ENCODE results near the gene TCP11L2. TPM values are rescaled to one million over a fixed set of nuclear protein-coding genes. Genes with fewer than 3 reads are reported as not detected.
A peak's percentile ranks its signal among the peaks of the same experiment; 100 is the strongest.

Gene TCP11L2
- total and polyA plus RNA-seq, 2 of the 8 experiments (the other 6 are each of a cell fraction or from before 2014, with no cell fraction given) = 2.1 to 7.1 TPM

GRCh38 chr12:106357549-106358395 is 55.2 kb downstream of the TCP11L2 start, which contains the start of gene POLR3B (continued):
- TF ChIP-seq TAF7 (optimal IDR thresholded peaks at IDR 0.05; ENCODE audit: borderline replicate concordance, low read depth, low read length) = peak; percentile 36
- no peak for TF ChIP-seq EGR1 (IDR thresholded peaks at IDR 0.05; ENCODE audit: borderline replicate concordance, low read depth, low read length)
- TF ChIP-seq GTF2F1 (IDR thresholded peaks at IDR 0.05; ENCODE audit: borderline replicate concordance, low read depth, low read length) = no peak; the same call in 1 of the 2 replicates
- 0 out of 2 replicates have a peak, but pooled peaks have one; percentile 59 for TF ChIP-seq POLR2AphosphoS5 (IDR thresholded peaks at IDR 0.05; ENCODE audit: low read depth, low read length)
- peak; percentile 93 for TF ChIP-seq PHF8 (conservative IDR thresholded peaks at IDR 0.05; ENCODE audit: low read depth, low read length)
- TF ChIP-seq NANOG (IDR thresholded peaks at IDR 0.05; ENCODE audit: insufficient read depth, low read depth, low read length, poor library complexity, severe bottlenecking) = no peak
- 0 out of 2 replicates have a peak, but pooled peaks have one; percentile 28 for TF ChIP-seq YY1 (IDR thresholded peaks at IDR 0.05; ENCODE audit: low read depth, low read length)
- TF ChIP-seq HDAC6 (IDR thresholded peaks at IDR 0.05; ENCODE audit: low read depth, low read length) = no peak
- TF ChIP-seq E2F6 (IDR thresholded peaks at IDR 0.05) = peak; percentile 56
- TF ChIP-seq KDM1A (IDR thresholded peaks at IDR 0.05; ENCODE audit: borderline replicate concordance, low read length) = peak; percentile 41; the same call in 1 of the 2 replicates
- TF ChIP-seq SUZ12 (IDR thresholded peaks at IDR 0.05; ENCODE audit: low read length) = no peak
- TF ChIP-seq POU5F1 (IDR thresholded peaks at IDR 0.05; ENCODE audit: low read depth, low read length) = no peak
- TF ChIP-seq HDAC2 (IDR thresholded peaks at IDR 0.05; ENCODE audit: borderline replicate concordance in 1 of 2, low read depth in 2 of 2, low read length in 2 of 2) = 0 out of 4 replicates have a peak, but pooled peaks have one; percentile 27 to 93
- 0 out of 3 replicates have a peak, but pooled peaks of 1 of the 2 experiments have one; percentile 32 for TF ChIP-seq EP300 (IDR thresholded peaks at IDR 0.05; ENCODE audit: borderline replicate concordance in 1 of 2, low read depth in 2 of 2, low read length in 2 of 2)
- no peak for TF ChIP-seq CEBPB (IDR thresholded peaks at IDR 0.05; ENCODE audit: low read depth, low read length)
- no peak for TF ChIP-seq SIRT6 (IDR thresholded peaks at IDR 0.05; ENCODE audit: low read length)
- TF ChIP-seq GABPA (IDR thresholded peaks at IDR 0.05; ENCODE audit: borderline replicate concordance, insufficient read depth, low read length) = peak; percentile 90; the same call in 1 of the 2 replicates
- no peak for TF ChIP-seq RXRA (IDR thresholded peaks at IDR 0.05; ENCODE audit: insufficient read depth, low read depth, low read length)
- no peak for TF ChIP-seq MAFK (IDR thresholded peaks at IDR 0.05; ENCODE audit: low read depth, low read length)
- TF ChIP-seq SIN3A (conservative IDR thresholded peaks at IDR 0.05 in 1 of 2, IDR thresholded peaks at IDR 0.05 in 1 of 2; ENCODE audit: low read depth in 1 of 2, low read length in 2 of 2) = peak in 1 of 2 experiments; percentile 96; a peak in 3 of 4 replicates
- peak; percentile 80 for TF ChIP-seq MAX (IDR thresholded peaks at IDR 0.05)
